Esophagus muscularis mucosa (tissue), 4 donors: ENCODE data around the gene TECTA. TPM values are rescaled to one million over a fixed set of nuclear protein-coding genes. Genes with fewer than 3 reads are reported as not detected.
"Not testable (repeated sequence)": the region's sequence is repeated elsewhere in the genome, so short reads cannot be mapped to it uniquely, and the experiment has no call there.

Source experiments
- DNase-seq: peaks from one replicate; pipeline ENCODE4 v3.0.0-alpha.2; 2017; ENCODE audit errors: extremely low spot score
- H3K27ac ChIP-seq, 4 donors: fragments of 200-600 bp; sonication (generic); replicated peaks in 1 of 4; 1 replicate in 3 of 4; 2 replicates in 1 of 4; pipeline ENCODE4 v1.5.1; 2016 to 2019; ENCODE audit warnings: mild to moderate bottlenecking in 1 of 4
- H3K27me3 ChIP-seq, 4 donors: fragments of 200-600 bp; sonication (generic); one replicate each; pipeline versions ENCODE4 v1.5.1 to v1.6.0; 2016 to 2019
- H3K36me3 ChIP-seq, 4 donors: fragments of 200-600 bp; sonication (generic); one replicate each; pipeline ENCODE4 v1.5.1; 2016 to 2019
- H3K4me1 ChIP-seq, 4 donors: fragments of 200-600 bp; sonication (generic); one replicate each; pipeline ENCODE4 v1.5.1; 2016 to 2019
- H3K4me3 ChIP-seq, 4 donors: fragments of 200-600 bp; sonication (generic); 1 replicate in 2 of 4; 2 replicates in 2 of 4; pipeline ENCODE4 v1.5.1; 2016 to 2019; ENCODE audit warnings: mild to moderate bottlenecking in 4 of 4, moderate library complexity in 1 of 4
- H3K9me3 ChIP-seq, 4 donors: fragments of 200-600 bp; sonication (generic); 1 replicate in 3 of 4; 2 replicates in 1 of 4; pipeline ENCODE4 v1.5.1; 2016 to 2019
- EP300 ChIP-seq: sonication (generic); formaldehyde crosslinking; IDR thresholded peaks from one replicate; pipeline ENCODE4 v1.6.1; 2017; ENCODE audit warnings: antibody characterized with exemption
- POLR2A ChIP-seq: fragments of 450-650 bp; IDR thresholded peaks from one replicate; pipeline ENCODE4 v1.6.1; 2017; ENCODE audit warnings: antibody characterized with exemption, moderate library complexity, mild to moderate bottlenecking, low read depth
- POLR2AphosphoS5 ChIP-seq, 2 donors: sonication (generic); formaldehyde crosslinking; IDR thresholded peaks; one replicate each; pipeline ENCODE4 v1.6.1; 2017; ENCODE audit warnings: antibody characterized with exemption in 2 of 2
- WGBS: methylation state at CpG from one replicate; pipeline ENCODE4 v1.1.5; 2018; 5-methylcytosine and 5-hydroxymethylcytosine counted together
- intact Hi-C: fragments of 100-400 bp; cut with DNase I; formaldehyde crosslinking; loops from one replicate; pipeline ENCODE4 v1.15.1; 2023
- total RNA-seq, 4 donors: library from RNA; depleted of rRNA; stranded (reverse); fragments of >200 nt; gene quantifications; one replicate each; pipeline versions ENCODE4 v1.1.0 to v1.2.1, GENCODE V29; 2016
- TF ChIP-seq, protein P1 (sequence below), 3 experiments: fragments of 200-600 bp in 2 of 3; fragments of 450-650 bp in 1 of 3; sonication (generic) in 2 of 3; IDR thresholded peaks; one replicate each; pipeline ENCODE4 v1.5.1; 2017 to 2019; ENCODE audit warnings: antibody characterized with exemption in 3 of 3, mild to moderate bottlenecking in 2 of 3, moderate library complexity in 1 of 3

TECTA gene
- total RNA-seq, 4 donors from 2014 or later, result 0.80 to 1.2 (median 0.90) TPM

DNA sequence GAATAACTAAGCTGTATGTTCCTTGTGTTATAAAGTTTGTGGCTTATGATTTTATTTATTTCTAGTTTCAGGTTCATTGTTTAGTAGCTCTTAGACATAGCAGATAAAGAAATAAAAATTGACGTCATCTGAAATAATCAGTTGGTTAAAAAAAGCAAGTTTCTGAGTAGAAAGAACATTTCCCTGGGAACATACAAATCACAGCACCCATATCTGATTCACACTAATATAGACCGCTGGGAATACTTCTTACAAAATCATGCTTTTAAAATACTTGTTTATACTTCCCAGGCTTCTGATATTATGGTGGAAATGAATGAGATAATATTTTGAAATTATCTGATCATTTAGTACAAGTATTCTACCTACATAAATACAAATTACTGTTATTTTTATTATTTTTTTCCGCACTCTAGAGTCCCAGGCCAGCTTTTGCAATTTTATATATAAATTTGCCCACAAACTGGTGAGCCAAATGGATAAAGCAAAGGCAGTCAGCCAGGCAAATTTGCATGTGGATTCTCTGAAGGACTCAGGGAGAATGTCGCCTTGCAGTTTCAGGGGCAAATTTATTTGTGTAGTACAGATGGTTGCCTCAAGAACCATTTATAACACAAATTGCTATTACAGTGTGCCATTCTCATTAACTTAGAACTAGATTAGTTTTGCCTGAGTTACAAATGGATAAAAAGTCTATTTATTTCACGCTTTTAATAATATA lies 128.6 kb downstream of the TECTA start:
- WGBS, result 92% methylated on average over 5 of the region's 5 CpGs
- TF ChIP-seq POLR2AphosphoS5 (IDR thresholded peaks at IDR 0.05) (no peak), EP300 (no peak), POLR2A (no peak)
- TF ChIP-seq, protein P1, sequence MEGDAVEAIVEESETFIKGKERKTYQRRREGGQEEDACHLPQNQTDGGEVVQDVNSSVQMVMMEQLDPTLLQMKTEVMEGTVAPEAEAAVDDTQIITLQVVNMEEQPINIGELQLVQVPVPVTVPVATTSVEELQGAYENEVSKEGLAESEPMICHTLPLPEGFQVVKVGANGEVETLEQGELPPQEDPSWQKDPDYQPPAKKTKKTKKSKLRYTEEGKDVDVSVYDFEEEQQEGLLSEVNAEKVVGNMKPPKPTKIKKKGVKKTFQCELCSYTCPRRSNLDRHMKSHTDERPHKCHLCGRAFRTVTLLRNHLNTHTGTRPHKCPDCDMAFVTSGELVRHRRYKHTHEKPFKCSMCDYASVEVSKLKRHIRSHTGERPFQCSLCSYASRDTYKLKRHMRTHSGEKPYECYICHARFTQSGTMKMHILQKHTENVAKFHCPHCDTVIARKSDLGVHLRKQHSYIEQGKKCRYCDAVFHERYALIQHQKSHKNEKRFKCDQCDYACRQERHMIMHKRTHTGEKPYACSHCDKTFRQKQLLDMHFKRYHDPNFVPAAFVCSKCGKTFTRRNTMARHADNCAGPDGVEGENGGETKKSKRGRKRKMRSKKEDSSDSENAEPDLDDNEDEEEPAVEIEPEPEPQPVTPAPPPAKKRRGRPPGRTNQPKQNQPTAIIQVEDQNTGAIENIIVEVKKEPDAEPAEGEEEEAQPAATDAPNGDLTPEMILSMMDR (IDR thresholded peaks at IDR 0.05), result no peak
- Histone ChIP-seq H3K27me3 (peaks cover 0 to 3% (median 0%) of the 10 kb centered on the region in 4 donors), H3K9me3 (no peaks in the 10 kb centered on the region), H3K27ac (no peak overlapping the region), H3K36me3 (no peaks in the 10 kb centered on the region), H3K4me3 (no peak overlapping the region), H3K4me1 (peaks cover 0 to 3% (median 0%) of the 10 kb centered on the region in 4 donors)
- intact Hi-C loops, result no loop called here
- DNase-seq, result no peak

DNA sequence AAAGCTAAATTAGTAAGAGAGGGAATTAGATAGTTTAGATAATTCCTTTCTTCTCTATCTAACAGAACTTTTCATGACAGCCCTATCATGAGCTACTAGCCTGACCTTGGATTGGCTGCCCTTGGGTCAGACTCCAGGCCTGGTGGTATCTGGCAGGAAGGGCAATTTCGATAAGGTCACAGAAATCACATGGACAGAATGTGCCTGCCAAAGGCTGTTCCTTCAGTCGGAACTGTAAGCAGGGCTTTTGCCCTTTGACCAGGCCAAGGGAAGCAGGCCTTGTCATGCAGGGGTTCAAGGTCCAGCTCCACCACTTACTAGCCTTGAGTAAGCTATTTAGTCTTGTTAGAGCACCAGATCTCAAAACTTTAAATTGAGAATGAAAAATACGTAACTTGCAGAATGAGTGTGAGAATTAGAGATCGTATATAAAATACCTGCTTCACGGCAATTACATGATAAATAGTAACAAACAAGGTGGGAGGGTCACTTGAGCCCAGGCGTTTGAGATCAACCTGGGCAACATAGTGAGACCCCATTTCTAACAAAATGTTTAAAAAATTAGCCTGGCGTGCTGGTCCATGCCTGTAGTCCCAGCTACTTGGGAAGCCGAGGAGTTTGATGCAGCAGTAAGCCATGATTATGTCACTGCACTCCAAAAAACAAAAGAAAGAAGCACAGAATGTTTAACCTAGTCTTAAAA lies 130.7 kb downstream of the TECTA start:
- peaks cover 0 to 7% (median 0%) of the 10 kb centered on the region in 4 donors for H3K27me3 ChIP-seq
- intact Hi-C loops, result no loop called here
- H3K9me3 ChIP-seq, result no peaks in the 10 kb centered on the region
- H3K27ac ChIP-seq, result no peak overlapping the region
- WGBS, result 85% methylated on average over 8 of the region's 8 CpGs
- H3K4me1 ChIP-seq, result peaks cover 0 to 3% (median 0%) of the 10 kb centered on the region in 4 donors
- TF ChIP-seq, protein P1 (IDR thresholded peaks at IDR 0.05), result no peak
- TF ChIP-seq POLR2A, result no peak
- no peak for TF ChIP-seq POLR2AphosphoS5 (IDR thresholded peaks at IDR 0.05)
- no peak for TF ChIP-seq EP300
- DNase-seq, result no peak
- no peak overlapping the region for H3K4me3 ChIP-seq
- H3K36me3 ChIP-seq, result no peaks in the 10 kb centered on the region

DNA sequence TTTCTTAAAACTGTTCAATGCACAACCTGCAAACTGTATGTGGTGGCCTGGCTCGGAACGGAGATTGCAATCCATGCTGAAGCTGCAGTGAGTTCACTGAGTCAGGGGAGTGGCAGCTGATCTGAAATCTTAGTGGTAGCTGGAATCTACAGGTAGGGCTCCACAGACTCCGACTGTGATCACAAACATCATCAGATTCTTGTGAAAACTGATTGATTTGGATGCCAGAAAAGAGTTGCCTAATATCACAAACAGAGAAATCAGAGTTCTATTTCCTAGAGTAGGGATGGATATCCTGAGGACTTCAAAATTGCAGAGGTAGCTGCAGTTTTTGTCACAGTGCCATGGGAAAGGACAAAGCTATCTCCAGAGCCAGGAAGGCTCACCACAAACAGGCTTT lies 134.0 kb downstream of the TECTA start:
- Histone ChIP-seq H3K36me3 (no peaks in the 10 kb centered on the region), H3K4me1 (peaks cover 0 to 5% (median 1%) of the 10 kb centered on the region in 4 donors), H3K9me3 (no peaks in the 10 kb centered on the region), H3K27ac (no peak overlapping the region), H3K27me3 (peaks cover 0 to 7% (median 0%) of the 10 kb centered on the region in 4 donors), H3K4me3 (no peak overlapping the region)
- DNase-seq, result no peak
- WGBS, result 90% methylated on average over 3 of the region's 3 CpGs
- TF ChIP-seq POLR2A (no peak), POLR2AphosphoS5 (IDR thresholded peaks at IDR 0.05) (no peak), EP300 (no peak)
- TF ChIP-seq, protein P1 (IDR thresholded peaks at IDR 0.05), result no peak
- intact Hi-C loops, result no loop called here

DNA sequence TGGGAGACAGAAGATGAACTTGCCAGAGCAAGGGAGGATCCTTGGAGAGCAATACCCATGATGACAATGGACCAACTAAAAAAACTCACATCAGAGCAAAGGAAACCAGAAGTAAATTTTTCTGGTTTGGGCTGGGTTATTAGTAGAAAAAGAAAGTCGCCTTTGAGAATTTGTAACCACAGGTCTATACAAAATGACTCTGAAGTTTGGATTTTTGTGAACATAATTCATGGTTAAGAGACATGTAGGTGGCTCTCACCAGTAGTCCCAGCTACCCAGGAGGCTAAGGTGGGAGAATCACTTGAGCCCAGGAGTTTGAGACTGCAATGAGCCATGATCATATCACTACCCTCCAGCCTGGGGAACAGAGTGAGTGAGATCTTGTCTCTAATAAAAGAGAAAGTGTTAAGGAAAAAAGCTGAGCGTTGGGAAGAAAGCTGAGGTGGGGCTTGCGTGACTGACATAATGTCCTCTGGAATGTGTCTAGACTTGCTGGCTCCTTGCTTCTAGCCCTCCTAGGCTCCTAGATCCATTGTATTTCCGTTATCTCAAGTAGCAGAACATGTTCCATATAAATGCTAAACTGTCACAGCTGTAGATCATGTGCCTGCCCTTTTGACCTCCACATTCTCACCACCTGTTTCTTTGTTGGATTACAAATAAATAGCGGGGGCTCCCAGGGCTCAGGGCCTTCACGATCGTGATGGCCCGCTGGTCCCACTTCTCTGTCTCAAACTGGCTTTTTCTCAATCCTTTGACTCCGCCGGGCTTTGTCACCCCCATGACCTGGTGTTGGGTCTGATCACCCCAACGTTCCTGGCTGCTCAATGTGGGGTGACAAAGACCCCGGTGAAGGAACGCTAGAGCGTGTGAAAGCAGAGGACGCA lies 135.3 kb downstream of the TECTA start:
- intact Hi-C loops, result no loop called here
- WGBS, result 61% methylated on average over 15 of the region's 15 CpGs
- H3K9me3 ChIP-seq, result no peaks in the 10 kb centered on the region
- H3K4me1 ChIP-seq, result peaks cover 0 to 5% (median under 1%) of the 10 kb centered on the region in 4 donors
- no peak for TF ChIP-seq EP300
- TF ChIP-seq, protein P1 (IDR thresholded peaks at IDR 0.05), result no peak
- TF ChIP-seq POLR2A, result no peak
- no peak for TF ChIP-seq POLR2AphosphoS5 (IDR thresholded peaks at IDR 0.05)
- peaks cover 0 to 12% (median 0%) of the 10 kb centered on the region in 4 donors for H3K27me3 ChIP-seq
- DNase-seq, result no peak
- no peak overlapping the region for H3K27ac ChIP-seq
- no peak overlapping the region for H3K4me3 ChIP-seq
- H3K36me3 ChIP-seq, result no peaks in the 10 kb centered on the region

DNA sequence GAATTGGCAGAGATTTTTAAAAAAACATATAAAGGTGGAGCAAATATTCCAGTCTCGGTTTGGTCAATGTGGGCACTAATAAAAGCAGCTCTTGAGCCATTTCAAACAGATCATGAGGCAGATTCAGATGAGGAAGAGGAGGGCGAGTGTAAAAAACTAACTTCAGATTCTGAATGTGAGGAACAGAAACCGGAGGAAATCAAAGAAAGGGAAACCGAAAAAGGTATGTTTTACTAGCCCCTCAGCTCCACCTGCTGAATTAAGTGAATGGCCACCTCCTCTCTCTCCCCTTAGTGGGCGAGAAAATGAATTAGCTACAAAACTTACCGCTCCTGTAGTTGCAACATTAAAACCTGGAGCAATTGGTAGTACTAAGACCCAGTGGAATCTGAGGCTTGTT lies 136.2 kb downstream of the TECTA start:
- peaks cover 0 to 17% (median 0%) of the 10 kb centered on the region in 4 donors for H3K27me3 ChIP-seq
- H3K36me3 ChIP-seq, intact Hi-C loops, H3K27ac ChIP-seq, H3K9me3 ChIP-seq, H3K4me1 ChIP-seq, H3K4me3 ChIP-seq, DNase-seq: not testable (repeated sequence)
- WGBS, result 79% methylated on average over 6 of the region's 6 CpGs
